ENCODE results near the gene LPP.

The LPP gene

DNA sequence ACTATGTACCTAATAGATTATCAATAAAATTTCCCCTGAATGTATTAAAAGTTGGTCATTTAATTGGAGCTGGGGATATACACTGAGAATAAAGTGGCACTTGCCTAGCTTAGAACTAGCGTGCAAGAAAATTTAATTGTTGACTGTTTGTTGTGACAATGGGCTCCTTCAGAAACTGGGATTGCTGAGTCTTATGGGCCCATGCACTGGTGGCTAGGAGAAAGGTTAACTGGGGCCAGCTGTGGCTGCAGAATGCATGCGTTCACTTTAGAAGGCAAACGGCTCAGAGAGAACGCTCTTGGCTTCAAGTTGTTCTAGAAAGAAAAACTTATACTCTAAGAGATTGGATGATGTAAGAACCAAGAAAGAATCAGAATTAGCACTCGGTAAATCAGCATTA, 18.7 kb upstream of the LPP start:
- DNase-seq, result no peak

GRCh38 chr3:188137051-188137450, 16.9 kb upstream of the LPP start:
- DNase-seq, result no peak

- DNase-seq, result no peak
Observed at GRCh38 chr3:188139466-188139865, 14.5 kb upstream of the LPP start.

GRCh38 chr3:188146219-188146618, 7.7 kb upstream of the LPP start:
- no peak for DNase-seq

- no peak for DNase-seq
Observed at GRCh38 chr3:188147782-188148181, 6.2 kb upstream of the LPP start.

DNA sequence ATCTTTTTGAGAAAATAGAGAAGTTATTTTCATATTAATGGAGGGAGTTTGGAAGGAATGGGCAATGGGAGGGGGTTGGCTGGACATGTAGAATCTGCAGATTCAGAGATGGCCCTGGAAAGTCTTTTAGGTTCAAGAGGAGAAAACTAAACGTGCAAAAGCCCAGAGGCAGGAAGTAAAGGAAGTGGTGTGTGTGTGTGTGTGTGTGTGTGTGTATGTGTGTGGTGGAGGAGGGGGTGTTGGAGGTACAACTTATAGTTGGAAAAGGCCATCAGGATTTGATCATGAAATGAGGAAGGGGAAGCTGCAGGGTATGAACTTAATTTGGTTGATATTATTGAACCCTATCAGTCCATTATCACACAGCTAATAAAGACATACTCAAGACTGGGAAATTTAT, 5.6 kb upstream of the LPP start:
- no peak for DNase-seq

GRCh38 chr3:188149587-188149986, 4.4 kb upstream of the LPP start:
- DNase-seq, result no peak

- no peak for DNase-seq
Observed at GRCh38 chr3:188150982-188151381, 3.0 kb upstream of the LPP start.

DNA sequence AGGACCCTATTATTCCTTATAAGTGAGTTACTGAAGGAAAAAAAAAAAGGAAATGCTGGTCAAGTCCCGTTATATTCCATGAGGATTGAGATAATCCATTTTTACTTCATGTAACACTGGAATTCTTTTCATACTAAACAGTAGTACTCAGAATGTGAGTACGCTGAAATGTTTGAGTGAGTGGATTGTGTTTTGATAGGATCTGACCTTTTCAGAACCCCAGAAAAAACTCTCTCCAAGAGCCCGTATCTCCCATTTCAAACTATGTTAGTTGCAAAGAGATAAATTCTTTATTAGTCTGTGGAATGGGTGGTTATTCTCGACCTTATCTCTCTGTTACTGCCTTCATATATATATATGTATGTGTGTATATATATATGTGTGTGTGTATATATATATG, 2.5 kb upstream of the LPP start:
- DNase-seq, result peak; percentile 65

- DNase-seq, result peak; percentile 76
Observed at GRCh38 chr3:188152660-188153436, 1.1 kb upstream of the LPP start.

DNA sequence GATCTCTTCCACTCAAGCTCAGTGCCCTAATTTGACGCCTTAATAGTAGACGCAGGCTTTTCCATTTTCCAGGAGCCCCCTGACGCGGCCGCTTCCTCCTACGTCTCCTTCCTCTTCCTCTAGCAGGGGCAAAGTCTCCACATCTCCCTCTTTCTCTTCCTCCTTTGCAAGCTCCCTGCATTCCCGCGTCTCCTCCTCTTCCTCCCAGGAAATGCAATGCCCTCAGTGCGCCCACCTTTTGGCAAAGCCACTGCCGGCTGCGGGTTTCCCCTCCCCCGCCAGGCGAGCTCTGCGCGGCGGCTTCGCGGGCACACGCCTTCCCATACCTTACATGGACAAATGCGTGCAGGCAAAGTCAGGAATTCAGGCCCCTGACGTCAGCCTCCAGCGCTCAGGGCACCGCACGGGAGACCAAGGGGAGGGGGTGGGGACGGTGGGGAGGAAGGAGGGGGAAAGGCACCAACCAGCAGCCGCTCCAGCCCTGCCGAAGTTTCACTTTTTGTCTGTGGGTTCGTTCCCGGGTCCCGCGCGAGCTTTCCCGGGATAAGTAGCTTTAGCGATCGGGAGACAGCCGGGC, 432 bp upstream of the LPP start:
- DNase-seq, result peak; percentile 98

DNA sequence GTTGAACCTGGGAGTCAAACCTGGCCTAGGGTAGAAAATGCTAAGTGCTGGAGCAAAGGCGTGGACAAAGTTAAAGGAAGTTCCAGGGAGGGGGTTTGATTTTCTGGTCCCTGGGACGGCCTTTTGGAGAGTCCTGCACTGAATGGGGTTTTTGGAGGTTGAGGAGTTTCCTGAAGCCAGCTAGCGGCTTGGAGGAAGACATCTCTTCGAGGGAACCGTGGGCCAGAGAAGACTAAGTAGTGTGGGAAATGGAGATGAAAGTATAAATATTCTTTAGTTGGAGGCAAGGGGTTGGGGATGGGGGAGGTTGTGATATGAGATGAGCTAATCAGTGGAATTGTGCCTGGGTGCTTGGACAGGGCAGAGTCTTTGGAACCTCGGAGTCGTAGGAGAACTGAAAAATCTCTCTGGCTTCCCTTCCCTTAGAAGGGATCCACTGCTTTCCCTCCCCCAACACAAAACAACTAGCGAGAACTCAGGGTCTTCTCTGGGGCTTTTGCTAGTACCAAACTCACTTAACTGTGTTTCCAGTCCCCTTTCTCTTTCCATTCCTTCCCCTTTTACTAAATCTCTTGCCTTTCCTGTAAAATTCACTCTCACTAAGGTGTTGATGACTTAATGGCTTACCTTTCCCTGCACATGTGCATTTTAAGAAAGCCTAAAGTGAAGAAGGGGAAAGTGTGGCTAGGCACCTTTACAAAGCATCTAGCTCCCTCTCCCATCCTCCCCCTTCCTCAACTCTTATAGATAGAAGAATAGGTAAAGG, 1.0 kb downstream of the LPP start:
- no peak for DNase-seq

GRCh38 chr3:188156056-188156455, 2.1 kb downstream of the LPP start:
- DNase-seq, result no peak

DNA sequence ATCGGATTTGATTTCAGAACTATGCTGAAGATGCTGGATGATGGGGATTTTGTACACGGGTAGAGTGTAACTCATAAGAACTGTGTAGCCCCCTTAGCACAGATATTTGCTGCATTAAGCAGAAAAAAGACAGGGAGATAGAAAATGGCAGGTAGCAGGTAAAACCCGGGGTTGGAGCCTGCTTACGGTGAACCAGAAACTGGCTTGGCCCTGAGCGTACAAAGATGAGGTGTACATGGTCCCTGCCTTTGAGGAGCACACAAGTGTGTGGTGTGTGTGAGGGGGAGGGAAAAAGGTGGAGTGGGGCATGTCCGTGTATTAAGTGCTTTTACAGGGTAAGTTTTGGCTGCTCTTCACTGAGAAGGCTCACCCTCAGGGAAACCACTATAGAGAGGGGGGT, 3.5 kb downstream of the LPP start:
- DNase-seq, result no peak

- DNase-seq, result no peak
Observed at GRCh38 chr3:188157971-188158370, 4.0 kb downstream of the LPP start.

GRCh38 chr3:188158731-188159310, 4.9 kb downstream of the LPP start:
- DNase-seq, result no peak

GRCh38 chr3:188160751-188161150, 6.8 kb downstream of the LPP start:
- DNase-seq, result no peak

DNA sequence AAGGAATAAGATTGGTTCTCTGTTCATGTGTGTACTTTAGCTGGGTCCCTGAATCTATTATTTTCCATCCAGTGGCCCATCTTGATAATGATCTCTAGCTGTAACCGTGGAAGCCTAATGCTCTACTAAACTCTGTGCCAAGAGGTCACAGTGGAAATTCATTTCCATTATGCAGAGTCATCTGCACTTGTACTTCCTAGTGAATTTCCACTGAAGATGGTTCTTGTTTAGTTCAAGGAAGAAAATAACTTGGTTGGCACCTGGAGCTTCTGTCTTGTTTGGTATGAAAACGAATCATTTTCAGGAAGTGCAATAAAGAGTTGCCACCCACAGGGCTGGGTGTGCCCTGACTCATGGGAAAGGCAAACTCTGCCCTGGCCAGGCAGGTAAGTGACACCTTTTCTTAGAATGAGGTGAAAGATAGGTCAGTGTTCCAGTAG, 10.3 kb downstream of the LPP start:
- DNase-seq, result no peak

DNA sequence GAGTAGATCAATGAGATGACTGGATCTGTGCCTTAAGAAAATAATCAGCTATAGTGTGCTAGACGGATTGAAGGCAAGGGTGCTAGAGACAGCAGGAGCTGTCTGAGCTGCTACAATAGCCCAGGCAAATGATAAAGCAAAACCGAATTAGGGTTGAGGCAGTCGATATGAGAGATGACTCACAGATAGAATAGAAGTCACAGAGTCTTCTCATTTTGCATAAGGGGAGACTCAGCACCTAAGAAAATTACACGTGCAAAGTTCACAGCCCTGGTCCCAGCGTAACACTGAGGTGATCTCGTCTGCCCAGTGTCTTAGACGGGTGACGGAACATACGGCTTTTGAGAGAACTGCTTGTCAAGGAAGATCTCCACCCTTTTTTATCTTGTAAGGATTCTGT, 11.6 kb downstream of the LPP start:
- peak; percentile 28 for DNase-seq

- no peak for DNase-seq
Observed at GRCh38 chr3:188166441-188166840, 12.5 kb downstream of the LPP start.

- no peak for DNase-seq
Observed at GRCh38 chr3:188168186-188168585, 14.2 kb downstream of the LPP start.

DNA sequence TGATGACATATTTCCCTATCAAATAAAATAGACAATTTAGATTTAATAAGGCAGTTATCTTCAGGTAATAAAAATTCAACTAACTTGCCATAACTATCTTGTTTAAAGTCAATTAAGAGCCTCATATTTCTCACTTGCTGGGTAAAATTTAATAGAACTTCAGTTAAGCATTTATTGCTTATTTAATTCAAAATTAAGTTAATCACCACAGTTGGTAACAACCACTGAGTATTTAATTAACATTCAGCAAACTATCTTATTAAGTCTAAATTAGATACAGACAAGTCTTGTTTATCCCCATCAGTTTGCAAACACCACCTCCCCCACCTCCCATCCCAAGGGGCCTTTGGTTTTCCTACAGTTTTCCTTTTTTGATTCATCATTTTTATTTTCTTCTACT, 14.7 kb downstream of the LPP start:
- DNase-seq, result no peak

DNA sequence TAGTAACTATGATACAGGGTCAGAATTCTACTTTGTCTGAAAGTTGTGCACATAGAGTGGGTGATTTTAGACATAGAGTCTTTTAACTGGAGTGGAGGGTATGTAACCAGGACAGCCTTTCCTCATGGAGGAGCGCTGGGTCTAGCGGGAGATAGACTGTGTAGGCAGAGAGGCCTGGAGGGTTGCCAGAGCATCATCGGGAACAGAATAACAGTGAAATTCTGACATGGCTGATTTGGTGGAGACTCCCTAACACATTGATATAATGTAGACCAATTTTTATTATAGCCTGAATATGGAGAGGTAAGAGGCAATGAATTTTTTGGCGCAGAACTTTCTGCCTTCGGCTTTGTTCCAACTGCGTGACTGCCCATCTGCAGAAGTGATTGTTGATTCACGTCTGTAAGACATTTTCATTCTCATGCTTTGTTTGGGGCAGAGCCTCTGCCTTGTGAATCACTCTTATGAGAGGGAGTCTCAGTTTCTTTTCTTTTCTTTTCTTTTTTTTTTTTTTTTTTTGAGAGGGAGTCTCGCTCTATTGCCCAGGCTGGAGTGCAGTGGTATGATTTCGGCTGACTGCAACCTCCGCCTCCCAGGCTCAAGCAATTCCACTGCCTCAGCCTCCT, 16.0 kb downstream of the LPP start:
- DNase-seq, result no peak
